Raji (cell line): ENCODE results near the gene PRKAG3.

Experiments used
- POLR2A ChIP-seq: IDR thresholded peaks from 2 replicates; pipeline ENCODE4 v1.6.1; 2011; ENCODE audit warnings: low read depth, low read length, control low read depth; ENCODE audit not compliant: insufficient read depth

Gene PRKAG3

DNA sequence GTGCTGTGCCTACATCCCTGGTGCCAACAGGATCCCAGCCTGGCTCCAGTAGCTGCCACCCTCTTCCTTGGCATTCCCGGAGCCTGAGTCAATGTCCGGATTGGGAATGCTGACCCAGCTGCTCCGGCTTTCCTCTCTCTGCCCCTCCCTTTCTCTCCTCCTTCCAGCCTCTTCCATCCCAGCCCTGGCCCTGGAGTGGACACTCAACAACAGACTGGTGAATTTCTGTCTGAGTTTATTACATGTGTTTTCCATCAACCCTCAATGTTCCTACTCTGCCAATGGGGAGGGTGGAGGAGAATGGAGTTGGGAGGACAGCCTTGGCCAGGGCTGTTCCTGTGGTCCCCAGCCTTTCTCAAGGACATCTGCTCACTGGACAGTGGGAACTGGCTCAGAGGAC, 917 bp upstream of the PRKAG3 start:
- TF ChIP-seq POLR2A, result no peak

DNA sequence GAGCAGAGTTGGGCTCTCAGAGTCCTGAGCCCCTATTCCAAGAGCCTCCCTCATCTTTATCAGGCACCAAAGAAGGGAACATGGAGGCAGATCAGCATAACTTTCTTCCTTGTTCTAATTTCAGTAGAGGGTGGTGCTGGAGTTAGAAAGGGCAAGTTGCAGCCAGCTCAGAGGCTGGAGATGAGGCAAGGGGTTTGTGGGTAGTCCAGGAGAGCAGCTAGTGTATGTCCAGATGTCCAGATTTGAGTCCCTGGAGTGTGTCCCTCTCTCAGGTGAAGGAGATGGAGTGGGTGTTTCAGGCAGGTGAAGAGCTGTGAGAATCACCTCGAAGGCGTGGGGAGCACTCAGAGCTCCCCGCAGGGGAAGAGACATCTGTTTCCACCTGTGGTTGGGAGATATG, 478 bp upstream of the PRKAG3 start:
- no peak for TF ChIP-seq POLR2A

DNA sequence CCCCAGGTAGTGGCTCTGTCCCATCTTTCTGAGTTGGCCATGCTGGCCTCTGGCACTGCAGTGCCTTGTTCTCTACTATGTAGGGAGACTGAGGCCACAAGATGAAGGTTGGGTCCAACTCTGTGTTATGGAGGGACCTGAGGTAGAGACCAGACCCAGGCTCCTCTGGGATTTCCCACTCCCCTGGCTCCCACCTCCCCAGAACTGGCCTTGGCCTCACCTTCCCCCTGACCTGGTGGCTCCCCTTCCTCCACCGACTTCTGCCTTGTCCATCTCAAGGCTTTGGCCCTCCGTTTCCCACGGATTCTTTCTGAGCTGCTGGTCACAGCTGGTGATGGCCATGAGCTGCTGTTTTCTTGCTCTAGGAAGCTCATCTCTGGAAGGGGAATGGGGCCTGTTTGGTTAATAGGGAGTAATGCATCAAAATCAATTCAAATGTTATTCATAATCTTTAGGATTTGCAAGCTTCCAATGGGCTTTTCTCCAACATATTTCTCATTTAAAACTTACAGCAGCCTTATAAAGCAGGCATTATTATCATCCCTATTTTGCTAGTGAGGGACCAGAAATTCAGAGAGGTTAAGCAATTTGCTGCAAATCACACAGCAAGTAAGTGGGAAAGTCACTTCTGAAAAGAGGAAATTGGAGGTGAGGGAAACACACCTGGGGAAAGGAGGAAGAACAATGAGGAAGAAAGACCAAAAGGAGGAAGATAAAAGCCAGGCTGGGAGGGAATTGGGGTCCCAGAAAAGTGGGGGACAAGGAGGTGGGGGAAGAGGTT, 887 bp downstream of the PRKAG3 start:
- TF ChIP-seq POLR2A, result no peak

DNA sequence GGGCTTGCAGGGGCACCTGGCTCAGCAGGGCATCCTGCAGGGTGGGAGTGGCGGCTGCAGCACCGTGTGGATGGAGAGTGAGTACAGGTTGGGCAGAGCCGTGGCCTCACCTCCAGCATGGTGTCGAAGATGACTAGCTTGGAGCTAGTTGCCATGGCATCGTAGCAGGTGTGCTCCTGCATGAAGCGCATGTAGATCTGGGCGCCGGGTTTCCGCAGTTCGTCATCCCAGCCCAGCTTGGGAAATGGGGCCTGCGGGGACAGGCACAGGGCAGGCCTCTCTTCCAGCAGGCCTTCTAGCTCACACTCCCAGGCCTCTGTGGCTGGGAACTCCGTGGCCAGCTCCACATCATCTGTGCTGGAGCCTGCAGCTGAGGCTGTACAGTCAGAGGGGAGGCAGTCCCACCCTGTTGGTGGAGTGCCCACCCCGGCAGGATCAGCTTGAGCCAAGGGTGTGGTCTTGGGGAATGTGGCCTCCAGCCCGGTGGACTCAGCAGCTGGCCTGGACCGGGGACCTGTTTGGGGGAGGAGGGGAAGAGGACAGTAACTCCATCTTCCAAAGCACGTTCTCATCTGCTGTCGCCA, 1.6 kb downstream of the PRKAG3 start:
- no peak for TF ChIP-seq POLR2A

DNA sequence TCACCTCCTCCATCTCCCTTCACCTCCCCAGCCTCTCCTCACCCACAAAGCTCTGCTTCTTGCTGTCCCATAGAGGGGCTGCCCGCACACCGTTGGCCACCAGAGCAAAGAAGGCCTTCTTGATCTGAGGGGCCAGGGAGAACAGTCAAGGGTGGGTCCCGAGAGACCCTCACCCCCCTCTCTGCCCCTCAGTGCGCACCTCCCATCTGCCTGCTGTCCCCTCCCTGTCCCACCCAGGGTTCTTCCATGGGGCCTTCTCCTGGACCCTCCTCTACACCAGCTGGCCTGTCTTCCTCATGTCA, 3.2 kb downstream of the PRKAG3 start:
- TF ChIP-seq POLR2A, result no peak

DNA sequence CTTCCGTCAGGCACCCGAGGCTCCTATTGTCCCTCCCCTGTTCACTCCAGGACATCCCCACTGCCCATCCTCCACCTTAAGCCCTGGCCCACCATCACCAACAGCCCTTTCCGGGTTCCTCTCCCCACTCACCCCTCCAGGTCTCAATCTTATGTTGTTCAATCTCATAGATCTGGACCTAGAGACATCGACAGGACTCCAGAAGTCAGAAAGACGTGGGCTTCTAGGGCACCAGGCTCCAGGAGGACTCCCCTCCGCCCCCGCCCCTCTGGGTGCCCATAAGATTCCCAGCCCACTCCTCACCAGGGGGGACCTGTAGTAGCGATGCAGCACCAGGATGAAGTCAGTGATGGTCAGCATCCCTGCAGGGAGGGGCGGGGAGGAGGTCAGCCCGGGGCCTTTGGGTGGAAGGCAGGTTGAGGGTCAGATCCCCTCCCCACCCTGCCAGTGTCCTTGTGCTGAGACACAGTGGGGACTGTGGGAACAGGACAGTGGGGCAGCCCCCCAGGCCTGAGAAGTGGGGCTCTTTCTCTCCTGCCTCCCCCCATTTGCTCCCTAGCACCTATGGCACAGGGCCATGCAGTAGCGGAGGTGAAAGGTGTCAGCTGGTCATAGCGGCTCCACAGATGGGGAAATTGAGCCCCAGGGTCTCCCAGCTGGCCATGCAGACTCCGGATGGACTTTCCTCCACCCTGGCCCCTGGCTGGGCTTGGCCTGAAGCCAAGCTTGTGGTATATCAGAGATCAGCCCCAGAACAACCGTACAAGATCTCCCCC, 3.7 kb downstream of the PRKAG3 start:
- TF ChIP-seq POLR2A, result no peak

DNA sequence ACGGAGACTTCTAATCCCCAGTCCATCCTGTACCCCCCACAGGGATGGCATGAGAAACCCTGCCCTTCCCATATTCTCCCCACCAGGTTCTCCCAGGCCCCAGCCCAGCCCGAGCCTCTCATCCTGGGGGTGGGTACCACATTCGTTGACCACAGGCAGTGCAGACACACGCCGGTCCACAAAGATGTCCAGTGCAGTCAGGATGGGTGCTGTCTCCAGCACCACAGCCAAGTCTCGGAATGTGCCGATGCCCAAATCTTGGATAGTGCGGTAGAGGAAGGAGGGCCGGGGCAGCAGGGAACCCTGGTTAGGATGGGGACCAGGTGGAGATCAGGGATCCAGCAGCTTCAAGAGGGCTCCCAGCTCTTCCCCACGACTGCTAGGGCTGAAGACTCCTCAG, 4.8 kb downstream of the PRKAG3 start:
- no peak for TF ChIP-seq POLR2A

DNA sequence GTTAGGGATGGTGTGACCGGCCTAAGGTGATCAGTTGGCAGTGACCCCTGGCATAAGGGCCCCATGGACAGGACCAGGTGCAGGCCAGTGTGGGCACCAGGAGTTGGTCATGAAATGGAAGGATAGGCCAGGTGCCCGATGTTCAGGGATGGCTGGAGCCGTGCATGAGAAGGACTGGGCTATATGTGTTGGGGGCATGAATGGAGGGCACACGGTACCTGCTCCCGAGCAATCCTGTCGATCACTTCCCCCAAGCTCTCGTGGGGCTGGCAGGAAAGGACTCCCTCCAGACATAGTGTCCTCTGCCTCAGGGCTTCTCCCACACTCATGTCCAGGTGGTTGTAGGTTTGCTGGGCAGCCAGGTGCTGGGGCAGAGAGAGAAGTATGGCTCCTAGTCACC, 7.6 kb downstream of the PRKAG3 start:
- TF ChIP-seq POLR2A, result no peak

DNA sequence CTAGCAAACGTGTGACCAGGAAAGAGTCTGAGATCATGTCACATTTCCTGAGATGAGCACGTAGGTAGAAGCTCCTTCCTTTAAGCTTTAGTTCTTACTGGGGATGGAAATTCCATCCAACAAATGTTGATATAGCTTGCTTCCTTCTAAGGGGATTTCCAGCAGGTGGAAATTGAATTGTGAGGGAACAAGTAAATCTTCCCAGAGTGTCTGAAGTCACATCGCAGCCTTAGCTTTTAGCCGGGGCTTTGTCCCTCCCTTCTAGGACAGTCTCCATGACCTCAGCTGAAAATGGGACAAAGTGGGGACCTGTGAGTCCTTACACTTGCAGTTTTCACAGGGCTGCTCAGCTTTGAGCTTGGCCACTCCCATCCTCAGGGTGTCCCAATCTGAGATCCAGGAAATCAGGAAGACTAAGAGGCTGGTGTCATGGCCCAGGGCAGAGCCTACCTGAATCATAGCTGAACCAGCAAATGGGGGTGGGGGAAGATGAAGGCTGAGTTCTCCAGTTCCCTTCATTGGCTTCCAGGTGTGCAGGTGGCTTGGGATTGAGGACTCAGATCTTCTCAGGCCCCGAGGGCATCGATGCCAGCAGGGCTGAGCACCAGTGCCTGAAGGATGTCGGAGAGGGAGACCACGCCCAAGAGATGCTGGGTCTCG, 8.3 kb downstream of the PRKAG3 start:
- no peak for TF ChIP-seq POLR2A

DNA sequence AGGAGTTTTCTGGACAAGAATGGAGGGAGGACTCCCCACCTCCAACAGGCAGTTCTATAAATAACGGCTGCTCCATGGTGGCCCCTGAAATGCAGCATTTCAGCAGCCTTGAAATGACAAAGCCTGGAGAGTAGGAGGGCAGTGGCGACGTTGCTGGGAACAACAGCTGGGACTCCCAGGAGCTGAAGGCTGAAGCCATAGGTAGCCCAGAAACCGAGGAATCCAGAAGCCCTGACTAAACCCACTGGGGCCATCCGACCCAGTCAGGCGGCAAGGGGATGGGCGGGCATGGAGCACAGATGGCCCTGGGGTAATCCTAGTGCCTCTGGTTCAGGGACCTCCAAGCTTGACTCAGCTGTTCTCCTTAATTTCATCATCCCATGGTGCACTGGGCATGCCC, 9.0 kb downstream of the PRKAG3 start:
- no peak for TF ChIP-seq POLR2A

DNA sequence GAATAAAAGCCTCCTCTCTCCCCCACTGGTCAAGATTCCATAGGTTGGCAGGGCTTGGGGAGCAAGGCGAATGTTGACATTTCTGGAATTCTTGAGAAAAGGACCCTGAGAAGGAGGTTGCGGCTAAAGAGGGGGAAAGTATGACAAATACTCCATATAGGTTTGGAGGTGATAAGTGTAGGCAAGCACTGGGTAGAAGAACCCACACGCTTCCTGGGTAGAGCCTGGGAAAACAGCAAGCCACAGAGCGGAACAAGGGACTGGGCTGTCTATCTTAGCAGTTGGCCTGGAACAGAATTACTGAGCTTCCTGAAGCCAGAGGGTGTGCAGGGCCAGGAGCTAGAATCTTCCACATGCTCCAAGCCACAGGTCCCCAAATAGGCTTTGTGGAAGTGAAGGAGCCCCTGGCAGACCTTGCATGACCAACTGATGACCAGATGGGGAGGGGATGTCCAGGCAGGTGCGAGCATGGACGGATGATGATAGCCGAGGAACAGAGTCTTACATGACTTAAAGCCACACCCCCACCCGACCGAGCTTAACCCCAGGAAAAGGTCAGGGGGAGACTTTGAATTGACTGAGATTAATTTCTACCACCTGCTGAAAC, 9.9 kb downstream of the PRKAG3 start:
- no peak for TF ChIP-seq POLR2A

DNA sequence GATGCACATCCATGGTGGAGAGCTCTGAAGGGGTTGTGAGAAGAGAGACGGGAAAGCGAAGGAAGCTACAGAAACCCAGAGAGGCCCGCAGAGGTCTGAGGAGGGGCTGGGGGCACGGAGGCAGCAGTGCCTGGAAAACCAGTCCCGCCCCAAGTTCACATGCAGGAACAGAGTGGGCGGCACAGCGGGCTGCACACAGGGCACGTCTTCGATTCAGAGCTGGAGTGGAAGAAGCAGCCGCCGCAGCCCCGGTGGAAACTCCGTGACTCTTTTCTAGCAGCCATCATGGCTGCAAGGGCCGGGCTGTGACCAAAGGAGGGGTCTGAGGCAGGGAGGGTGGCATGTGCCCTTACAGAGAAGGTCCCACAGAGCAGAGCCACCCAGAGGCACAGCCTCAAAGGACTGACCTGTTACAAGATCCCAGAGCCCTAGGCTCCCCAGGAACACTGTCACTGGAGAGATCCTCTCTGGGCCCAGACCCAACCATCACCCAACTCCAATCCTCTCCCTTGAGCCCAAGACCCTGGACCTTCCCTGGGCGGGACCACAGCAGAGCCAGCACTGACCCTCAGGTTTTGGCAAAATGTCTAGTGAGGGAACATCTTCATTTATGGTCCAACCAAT, 10.7 kb downstream of the PRKAG3 start:
- TF ChIP-seq POLR2A, result no peak

DNA sequence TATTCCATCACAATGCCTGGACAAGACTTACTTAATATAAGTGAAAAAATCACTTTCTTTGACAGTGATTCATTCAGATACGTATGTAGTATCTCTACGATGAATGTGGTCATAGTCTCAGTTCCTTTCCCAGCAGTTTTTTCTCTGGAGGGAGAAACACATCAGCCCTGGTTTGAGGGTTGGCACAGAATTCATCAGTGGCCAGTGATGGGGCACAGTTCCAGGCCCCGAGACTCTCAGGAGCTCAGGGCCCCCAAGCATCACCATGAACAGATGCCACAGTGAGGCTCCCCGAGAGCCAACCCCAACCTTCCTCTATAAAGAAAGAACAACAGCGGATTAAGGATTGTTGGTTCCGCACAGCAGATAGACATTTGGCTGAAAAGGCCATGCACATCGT, 12.5 kb downstream of the PRKAG3 start:
- no peak for TF ChIP-seq POLR2A

DNA sequence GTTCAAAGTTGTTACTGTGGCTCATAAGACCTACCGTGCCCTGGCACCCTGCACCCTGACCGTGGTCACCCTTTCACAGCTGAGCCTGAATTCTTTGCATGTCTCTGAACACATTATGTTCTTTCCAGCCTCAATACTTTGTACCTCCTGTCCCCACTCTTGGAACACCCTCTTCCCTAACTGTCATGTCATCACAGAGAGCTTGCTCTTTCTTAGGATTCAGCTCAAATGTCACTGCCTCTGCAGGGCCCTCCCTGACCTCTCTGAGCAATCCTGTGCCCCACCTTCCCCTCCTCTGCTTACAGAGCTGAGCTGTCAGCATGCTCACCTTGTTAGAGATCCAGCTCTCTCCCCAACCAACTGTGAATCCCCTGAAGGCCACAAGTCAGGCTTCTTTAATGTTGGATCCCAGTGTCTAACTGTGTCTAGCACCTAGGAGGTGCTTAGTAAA, 15.0 kb downstream of the PRKAG3 start:
- no peak for TF ChIP-seq POLR2A

DNA sequence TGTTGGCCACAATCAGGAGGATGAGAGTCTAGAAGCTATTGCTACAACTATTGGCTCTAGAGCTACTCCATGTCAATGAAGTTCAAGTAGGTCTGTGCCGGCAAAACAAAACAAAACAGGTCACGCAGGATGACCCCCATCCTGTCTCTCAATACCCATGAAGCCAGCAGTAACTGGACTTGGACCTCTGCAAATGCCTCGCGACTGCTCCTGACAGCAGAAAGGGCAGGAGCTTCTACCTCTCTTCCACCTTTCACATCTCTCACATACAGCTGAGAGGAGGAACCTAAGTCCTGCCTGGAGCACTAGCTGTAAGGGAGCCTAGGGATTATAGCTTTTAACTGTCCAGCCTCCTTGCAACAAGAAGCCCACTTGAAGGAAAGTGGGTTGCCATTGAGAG, 16.0 kb downstream of the PRKAG3 start:
- no peak for TF ChIP-seq POLR2A
